ENCODE data around the gene COMMD3. TPM values are rescaled to one million over a fixed set of nuclear protein-coding genes. Genes with fewer than 3 reads are reported as not detected.

Gene COMMD3
- total RNA-seq, 1 donor from 2014 or later: 21.9 TPM

GRCh38 chr10:22329150-22329549 is 13.0 kb downstream of the COMMD3 start:
- H3K27ac ChIP-seq: no peak overlapping the region
- TF ChIP-seq, protein P1, sequence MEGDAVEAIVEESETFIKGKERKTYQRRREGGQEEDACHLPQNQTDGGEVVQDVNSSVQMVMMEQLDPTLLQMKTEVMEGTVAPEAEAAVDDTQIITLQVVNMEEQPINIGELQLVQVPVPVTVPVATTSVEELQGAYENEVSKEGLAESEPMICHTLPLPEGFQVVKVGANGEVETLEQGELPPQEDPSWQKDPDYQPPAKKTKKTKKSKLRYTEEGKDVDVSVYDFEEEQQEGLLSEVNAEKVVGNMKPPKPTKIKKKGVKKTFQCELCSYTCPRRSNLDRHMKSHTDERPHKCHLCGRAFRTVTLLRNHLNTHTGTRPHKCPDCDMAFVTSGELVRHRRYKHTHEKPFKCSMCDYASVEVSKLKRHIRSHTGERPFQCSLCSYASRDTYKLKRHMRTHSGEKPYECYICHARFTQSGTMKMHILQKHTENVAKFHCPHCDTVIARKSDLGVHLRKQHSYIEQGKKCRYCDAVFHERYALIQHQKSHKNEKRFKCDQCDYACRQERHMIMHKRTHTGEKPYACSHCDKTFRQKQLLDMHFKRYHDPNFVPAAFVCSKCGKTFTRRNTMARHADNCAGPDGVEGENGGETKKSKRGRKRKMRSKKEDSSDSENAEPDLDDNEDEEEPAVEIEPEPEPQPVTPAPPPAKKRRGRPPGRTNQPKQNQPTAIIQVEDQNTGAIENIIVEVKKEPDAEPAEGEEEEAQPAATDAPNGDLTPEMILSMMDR (IDR thresholded peaks at IDR 0.05): no peak
- intact Hi-C loops (cut with DNase I): loop anchor here (10.0 kb wide), 1 partner anchor 766 kb away; the partner anchor contains the start of gene MSRB2

DNA sequence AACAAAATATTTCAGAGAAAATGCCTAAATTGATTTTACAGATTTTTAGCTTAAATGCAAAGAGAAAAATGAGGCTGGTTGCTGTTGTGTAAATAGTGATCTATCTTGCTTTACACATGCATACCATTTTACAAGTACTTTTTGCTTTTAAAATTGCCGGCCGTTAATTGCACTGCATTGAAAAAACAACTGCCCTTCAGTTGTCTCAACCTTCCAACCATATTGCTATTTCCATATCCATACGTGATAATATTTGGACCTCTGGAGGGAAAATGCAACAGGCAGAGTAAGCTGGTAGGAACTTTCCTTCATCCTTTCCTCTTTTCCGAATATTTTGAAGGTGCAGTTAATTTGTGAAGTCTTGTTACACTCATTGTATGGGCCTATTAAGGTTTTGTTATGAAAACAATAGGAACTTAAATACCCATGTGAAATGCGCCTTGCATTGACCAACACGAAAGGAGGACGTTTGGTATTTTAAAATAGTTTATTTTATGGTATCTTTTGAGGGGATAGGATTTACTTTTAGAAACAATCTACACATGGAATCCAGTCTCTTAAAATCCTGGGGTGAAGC is 16.0 kb downstream of the COMMD3 start:
- no peak overlapping the region for H3K27ac ChIP-seq
- H3K4me1 ChIP-seq: peaks cover 0 to 14% of the 10 kb centered on the region in 2 donors
- intact Hi-C loops (cut with DNase I): no loop called here
- TF ChIP-seq, protein P1 (IDR thresholded peaks at IDR 0.05): no peak
- DNase-seq (ENCODE audit: low spot score in 2 of 2): no peak
- H3K27me3 ChIP-seq: peaks cover 20% of the 10 kb centered on the region
- H3K4me3 ChIP-seq: no peak overlapping the region
- H3K36me3 ChIP-seq: peaks cover 17 to 27% of the 10 kb centered on the region in 2 donors
- no peaks in the 10 kb centered on the region for H3K9me3 ChIP-seq

More at GRCh38 chr10:22329150-22329549, 13.0 kb downstream of the COMMD3 start:
- Histone ChIP-seq H3K4me1 (peaks cover 0 to 4% of the 10 kb centered on the region in 2 donors), H3K27me3 (no peaks in the 10 kb centered on the region), H3K9me3 (no peaks in the 10 kb centered on the region), H3K4me3 (no peak overlapping the region), H3K36me3 (peaks cover 19 to 27% of the 10 kb centered on the region in 2 donors)
- DNase-seq (ENCODE audit: low spot score in 2 of 2): no peak

DNA sequence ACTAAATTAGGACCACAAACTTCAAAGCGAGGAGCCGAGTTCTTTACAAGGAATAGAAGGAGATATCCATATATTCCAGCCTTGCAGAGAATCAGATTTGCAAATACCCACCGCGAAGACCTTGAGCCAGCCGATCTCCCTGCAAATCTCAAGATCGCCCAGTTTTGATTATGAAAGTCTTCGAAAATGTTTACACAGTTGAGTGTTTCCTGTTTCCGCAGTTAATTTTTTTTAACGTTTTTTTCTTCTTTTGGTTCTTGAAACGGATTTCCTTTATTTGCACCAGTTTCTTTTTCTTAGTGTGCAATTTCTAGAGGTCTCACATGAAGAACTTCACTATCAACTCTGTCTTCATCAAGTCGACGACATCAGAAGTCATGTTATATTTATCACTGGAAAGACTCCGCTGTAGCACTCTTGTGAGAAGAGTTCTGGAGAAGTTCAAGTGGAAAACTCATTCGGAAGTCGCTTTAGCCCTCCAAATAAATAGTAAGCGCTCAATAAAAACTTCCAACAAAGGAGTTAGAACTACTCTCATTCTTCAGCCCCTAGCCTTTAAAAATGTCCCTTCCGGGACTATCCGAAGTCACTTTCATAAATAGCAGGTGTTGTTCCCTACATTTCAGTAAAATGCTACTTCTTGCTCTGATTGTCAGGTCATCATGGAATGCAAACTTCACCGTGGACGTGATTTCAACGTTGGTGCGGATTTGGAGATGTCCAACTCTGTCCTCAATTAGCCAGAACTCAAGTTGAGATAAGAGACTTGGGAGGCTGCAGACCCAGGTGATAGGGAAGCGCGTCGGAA is 17.2 kb downstream of the COMMD3 start:
- Histone ChIP-seq H3K27ac (no peak overlapping the region), H3K27me3 (peaks cover 27% of the 10 kb centered on the region), H3K4me1 (peaks cover 0 to 14% of the 10 kb centered on the region in 2 donors), H3K4me3 (peak overlapping the region in 1 of 2 donors; percentile 19), H3K9me3 (no peaks in the 10 kb centered on the region), H3K36me3 (peaks cover 16 to 18% of the 10 kb centered on the region in 2 donors)
- TF ChIP-seq, protein P1 (IDR thresholded peaks at IDR 0.05): no peak
- intact Hi-C loops (cut with DNase I): no loop called here
- DNase-seq (ENCODE audit: low spot score in 2 of 2): no peak

- Histone ChIP-seq H3K9me3 (no peaks in the 10 kb centered on the region), H3K27me3 (peaks cover 31% of the 10 kb centered on the region), H3K36me3 (peaks cover 11 to 13% of the 10 kb centered on the region in 2 donors), H3K4me1 (peaks cover 0 to 14% of the 10 kb centered on the region in 2 donors), H3K4me3 (peak overlapping the region in 1 of 2 donors; percentile 63), H3K27ac (no peak overlapping the region)
- intact Hi-C loops (cut with DNase I): no loop called here
- TF ChIP-seq, protein P1 (IDR thresholded peaks at IDR 0.05): no peak
- no peak for DNase-seq (ENCODE audit: low spot score in 2 of 2)
Observed at GRCh38 chr10:22333975-22334282, 17.7 kb downstream of the COMMD3 start.

GRCh38 chr10:22334414-22335172 is 18.4 kb downstream of the COMMD3 start:
- H3K27ac ChIP-seq: no peak overlapping the region
- intact Hi-C loops (cut with DNase I): loop anchor here (1.0 kb wide), 1 partner anchor 9 kb away; no protein-coding TSS in a partner anchor

More at GRCh38 chr10:22334414-22335172, 18.4 kb downstream of the COMMD3 start:
- peak overlapping the region; percentile 63 to 67 for H3K4me3 ChIP-seq
- peaks cover 0 to 14% of the 10 kb centered on the region in 2 donors for H3K4me1 ChIP-seq
- H3K36me3 ChIP-seq: peaks cover 6% of the 10 kb centered on the region in 2 donors
- H3K27me3 ChIP-seq: peaks cover 34% of the 10 kb centered on the region
- TF ChIP-seq, protein P1 (IDR thresholded peaks at IDR 0.05): no peak
- no peak for DNase-seq (ENCODE audit: low spot score in 2 of 2)
- no peaks in the 10 kb centered on the region for H3K9me3 ChIP-seq

Data from ascending aorta (tissue), 2 donors.